HepG2 (cell line): ENCODE measurements around the gene RPS6KB2. TPM values are rescaled to one million over a fixed set of nuclear protein-coding genes. Genes with fewer than 3 reads are reported as not detected.
A peak's percentile ranks its signal among the peaks of the same experiment; 100 is the strongest.

ENCODE experiments used
- ISX ChIP-seq: sonication (generic); formaldehyde crosslinking; conservative IDR thresholded peaks from 2 replicates; pipeline ENCODE4 v1.5.0; 2020; ENCODE audit warnings: missing genetic modification reagents
- KLF16 ChIP-seq, 2 experiments: sonication (generic) in 1 of 2; formaldehyde crosslinking in 1 of 2; IDR thresholded peaks; 2 replicates each; pipeline versions ENCODE4 v1.6.1 to v1.8.0; 2016 to 2023; ENCODE audit warnings: missing genetic modification reagents in 2 of 2, missing compliant biosample characterization in 1 of 2
- PHF20 ChIP-seq: sonication (generic); formaldehyde crosslinking; IDR thresholded peaks from 2 replicates; pipeline ENCODE4 v1.5.0; 2020; ENCODE audit warnings: mild to moderate bottlenecking, missing genetic modification reagents
- PHF5A ChIP-seq: IDR thresholded peaks from one replicate; pipeline ENCODE4 v1.6.1; 2018; ENCODE audit warnings: low read depth, missing genetic modification reagents; ENCODE audit not compliant: unreplicated experiment
- PLRG1 ChIP-seq: fragments of 450-650 bp; conservative IDR thresholded peaks from 2 replicates; pipeline ENCODE4 v1.6.1; 2016
- RBFOX2 ChIP-seq: fragments of 200-400 bp; formaldehyde crosslinking; IDR thresholded peaks from 2 replicates; pipeline ENCODE4 v1.6.1; 2017; ENCODE audit warnings: low read depth, mild to moderate bottlenecking, low read length
- THAP11 ChIP-seq: IDR thresholded peaks from 2 replicates; pipeline ENCODE4 v1.6.1; 2016; ENCODE audit warnings: missing biosample characterization, missing genetic modification reagents
- ZMYM2 ChIP-seq: sonication (generic); formaldehyde crosslinking; IDR thresholded peaks from 2 replicates; pipeline ENCODE4 v1.8.0; 2022; ENCODE audit warnings: mild to moderate bottlenecking, missing genetic modification reagents
- ZNF207 ChIP-seq: fragments of 450-650 bp; IDR thresholded peaks from 2 replicates; pipeline ENCODE4 v1.6.1; 2016; ENCODE audit warnings: antibody characterized with exemption, borderline replicate concordance
- ZSCAN25 ChIP-seq: sonication (generic); formaldehyde crosslinking; IDR thresholded peaks from 2 replicates; pipeline ENCODE4 v1.8.0; 2022; ENCODE audit warnings: mild to moderate bottlenecking, missing genetic modification reagents
- polyA plus RNA-seq, 8 experiments: library from polyadenylated mRNA; depleted of rRNA in 3 of 8; stranded (reverse) in 7 of 8; unstranded in 1 of 8; fragments of >200 nt; fragmentation: Illumina TruSeq in 4 of 8; extraction: Trizol in 4 of 8; gene quantifications; 2 replicates each; pipeline versions ENCODE4 v1.2.1 to v1.2.3, GENCODE V29; 2011 to 2016; ENCODE audit warnings: low read depth in 4 of 8, missing spikeins in 1 of 8, mixed read lengths in 1 of 8; ENCODE audit not compliant: insufficient read depth in 1 of 8
- total RNA-seq, 5 experiments: library from RNA; depleted of rRNA; stranded (reverse); fragments of >200 nt; fragmentation: Illumina TruSeq; extraction: Trizol; gene quantifications; 2 replicates each; pipeline ENCODE4 v1.2.3, GENCODE V29; 2016; ENCODE audit warnings: low read depth in 1 of 5
- TF ChIP-seq, protein P1 (sequence below): sonication (generic); formaldehyde crosslinking; IDR thresholded peaks from 2 replicates; pipeline ENCODE4 v1.5.0; 2020; ENCODE audit warnings: missing genetic modification reagents
- TF ChIP-seq, protein P2 (sequence below): sonication (generic); formaldehyde crosslinking; IDR thresholded peaks from 2 replicates; pipeline ENCODE4 v1.4.0; 2020; ENCODE audit warnings: low read depth, missing genetic modification reagents
- TF ChIP-seq, protein P3 (sequence below): sonication (generic); formaldehyde crosslinking; IDR thresholded peaks from 2 replicates; pipeline ENCODE4 v1.4.0; 2020; ENCODE audit warnings: missing genetic modification reagents
- TF ChIP-seq, protein P4 (sequence below): sonication (generic); formaldehyde crosslinking; IDR thresholded peaks from 2 replicates; pipeline ENCODE4 v1.5.1; 2020; ENCODE audit warnings: mild to moderate bottlenecking, missing genetic modification reagents, borderline replicate concordance

The RPS6KB2 gene
- total and polyA plus RNA-seq, 2 of the 13 experiments (the other 11 are each of a cell fraction or from before 2014, with no cell fraction given) = 52.9 to 54.8 TPM

DNA sequence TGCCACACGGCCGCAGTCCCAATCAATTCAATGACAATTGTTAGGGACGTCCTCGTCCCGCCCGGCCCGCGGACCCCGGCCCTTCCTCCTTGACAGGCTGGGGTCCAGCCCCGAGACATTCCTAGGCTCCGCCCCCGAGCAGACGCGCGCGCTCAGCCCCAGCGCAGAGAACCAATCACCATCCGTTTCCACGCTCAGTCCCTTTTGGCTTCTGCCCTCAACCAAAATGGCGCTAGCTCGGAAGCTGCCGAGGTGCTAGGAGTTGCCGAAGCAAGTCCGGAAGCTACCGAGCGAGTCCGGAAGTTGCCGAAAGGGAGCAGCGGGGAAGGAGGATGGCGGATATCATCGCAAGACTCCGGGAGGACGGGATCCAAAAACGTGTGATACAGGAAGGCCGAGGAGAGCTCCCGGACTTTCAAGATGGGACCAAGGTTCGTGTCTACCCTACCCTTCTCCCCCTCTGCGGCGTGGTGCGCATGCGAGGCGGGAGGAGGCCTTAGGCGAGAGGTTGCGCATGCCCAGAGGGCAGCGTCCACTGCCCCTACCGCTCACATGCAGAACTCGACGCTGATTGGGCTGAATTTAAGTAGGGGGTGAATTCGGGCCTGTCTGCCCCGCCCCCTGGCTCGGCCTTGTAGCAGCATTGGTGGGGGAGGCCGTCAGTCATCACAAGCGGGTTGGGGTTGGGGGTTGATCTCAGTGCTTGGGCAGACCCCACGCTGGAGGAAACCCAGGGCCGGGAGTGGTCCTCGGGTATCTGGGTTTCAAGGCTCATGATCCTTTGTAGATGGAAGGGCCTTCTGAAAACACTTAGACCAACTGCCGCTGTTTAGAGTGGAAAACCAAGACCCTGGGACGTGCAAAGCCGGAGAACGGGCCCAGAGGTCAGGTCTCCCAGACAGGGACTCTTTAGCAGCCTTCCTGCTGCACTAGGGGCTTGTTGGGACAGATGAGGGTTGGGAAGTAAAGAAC, 54.8 kb downstream of the RPS6KB2 start, which contains the start of gene AIP (continued):
- TF ChIP-seq, protein P1, sequence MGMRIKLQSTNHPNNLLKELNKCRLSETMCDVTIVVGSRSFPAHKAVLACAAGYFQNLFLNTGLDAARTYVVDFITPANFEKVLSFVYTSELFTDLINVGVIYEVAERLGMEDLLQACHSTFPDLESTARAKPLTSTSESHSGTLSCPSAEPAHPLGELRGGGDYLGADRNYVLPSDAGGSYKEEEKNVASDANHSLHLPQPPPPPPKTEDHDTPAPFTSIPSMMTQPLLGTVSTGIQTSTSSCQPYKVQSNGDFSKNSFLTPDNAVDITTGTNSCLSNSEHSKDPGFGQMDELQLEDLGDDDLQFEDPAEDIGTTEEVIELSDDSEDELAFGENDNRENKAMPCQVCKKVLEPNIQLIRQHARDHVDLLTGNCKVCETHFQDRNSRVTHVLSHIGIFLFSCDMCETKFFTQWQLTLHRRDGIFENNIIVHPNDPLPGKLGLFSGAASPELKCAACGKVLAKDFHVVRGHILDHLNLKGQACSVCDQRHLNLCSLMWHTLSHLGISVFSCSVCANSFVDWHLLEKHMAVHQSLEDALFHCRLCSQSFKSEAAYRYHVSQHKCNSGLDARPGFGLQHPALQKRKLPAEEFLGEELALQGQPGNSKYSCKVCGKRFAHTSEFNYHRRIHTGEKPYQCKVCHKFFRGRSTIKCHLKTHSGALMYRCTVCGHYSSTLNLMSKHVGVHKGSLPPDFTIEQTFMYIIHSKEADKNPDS (CRISPR knock-in tag) = no peak
- TF ChIP-seq, protein P2, sequence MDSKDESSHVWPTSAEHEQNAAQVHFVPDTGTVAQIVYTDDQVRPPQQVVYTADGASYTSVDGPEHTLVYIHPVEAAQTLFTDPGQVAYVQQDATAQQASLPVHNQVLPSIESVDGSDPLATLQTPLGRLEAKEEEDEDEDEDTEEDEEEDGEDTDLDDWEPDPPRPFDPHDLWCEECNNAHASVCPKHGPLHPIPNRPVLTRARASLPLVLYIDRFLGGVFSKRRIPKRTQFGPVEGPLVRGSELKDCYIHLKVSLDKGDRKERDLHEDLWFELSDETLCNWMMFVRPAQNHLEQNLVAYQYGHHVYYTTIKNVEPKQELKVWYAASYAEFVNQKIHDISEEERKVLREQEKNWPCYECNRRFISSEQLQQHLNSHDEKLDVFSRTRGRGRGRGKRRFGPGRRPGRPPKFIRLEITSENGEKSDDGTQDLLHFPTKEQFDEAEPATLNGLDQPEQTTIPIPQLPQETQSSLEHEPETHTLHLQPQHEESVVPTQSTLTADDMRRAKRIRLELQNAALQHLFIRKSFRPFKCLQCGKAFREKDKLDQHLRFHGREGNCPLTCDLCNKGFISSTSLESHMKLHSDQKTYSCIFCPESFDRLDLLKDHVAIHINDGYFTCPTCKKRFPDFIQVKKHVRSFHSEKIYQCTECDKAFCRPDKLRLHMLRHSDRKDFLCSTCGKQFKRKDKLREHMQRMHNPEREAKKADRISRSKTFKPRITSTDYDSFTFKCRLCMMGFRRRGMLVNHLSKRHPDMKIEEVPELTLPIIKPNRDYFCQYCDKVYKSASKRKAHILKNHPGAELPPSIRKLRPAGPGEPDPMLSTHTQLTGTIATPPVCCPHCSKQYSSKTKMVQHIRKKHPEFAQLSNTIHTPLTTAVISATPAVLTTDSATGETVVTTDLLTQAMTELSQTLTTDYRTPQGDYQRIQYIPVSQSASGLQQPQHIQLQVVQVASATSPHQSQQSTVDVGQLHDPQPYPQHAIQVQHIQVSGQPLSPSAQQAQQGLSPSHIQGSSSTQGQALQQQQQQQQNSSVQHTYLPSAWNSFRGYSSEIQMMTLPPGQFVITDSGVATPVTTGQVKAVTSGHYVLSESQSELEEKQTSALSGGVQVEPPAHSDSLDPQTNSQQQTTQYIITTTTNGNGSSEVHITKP (CRISPR knock-in tag) = no peak
- TF ChIP-seq PHF20 (peak; percentile 73), ZNF207 (no peak), KLF16 (CRISPR knock-in tag; IDR thresholded peaks at IDR 0.05) (peak; percentile 75 to 95; a peak in 3 of 4 replicates), THAP11 (CRISPR knock-in tag) (peak; percentile 90), PLRG1 (no peak), PHF5A (CRISPR knock-in tag) (peak; percentile 78), ZMYM2 (CRISPR knock-in tag) (peak; percentile 95), RBFOX2 (peak; percentile 70), ZSCAN25 (CRISPR knock-in tag) (peak; percentile 86), ISX (CRISPR knock-in tag) (peak; percentile 74; the same call in 1 of the 2 replicates)
- TF ChIP-seq, protein P3, sequence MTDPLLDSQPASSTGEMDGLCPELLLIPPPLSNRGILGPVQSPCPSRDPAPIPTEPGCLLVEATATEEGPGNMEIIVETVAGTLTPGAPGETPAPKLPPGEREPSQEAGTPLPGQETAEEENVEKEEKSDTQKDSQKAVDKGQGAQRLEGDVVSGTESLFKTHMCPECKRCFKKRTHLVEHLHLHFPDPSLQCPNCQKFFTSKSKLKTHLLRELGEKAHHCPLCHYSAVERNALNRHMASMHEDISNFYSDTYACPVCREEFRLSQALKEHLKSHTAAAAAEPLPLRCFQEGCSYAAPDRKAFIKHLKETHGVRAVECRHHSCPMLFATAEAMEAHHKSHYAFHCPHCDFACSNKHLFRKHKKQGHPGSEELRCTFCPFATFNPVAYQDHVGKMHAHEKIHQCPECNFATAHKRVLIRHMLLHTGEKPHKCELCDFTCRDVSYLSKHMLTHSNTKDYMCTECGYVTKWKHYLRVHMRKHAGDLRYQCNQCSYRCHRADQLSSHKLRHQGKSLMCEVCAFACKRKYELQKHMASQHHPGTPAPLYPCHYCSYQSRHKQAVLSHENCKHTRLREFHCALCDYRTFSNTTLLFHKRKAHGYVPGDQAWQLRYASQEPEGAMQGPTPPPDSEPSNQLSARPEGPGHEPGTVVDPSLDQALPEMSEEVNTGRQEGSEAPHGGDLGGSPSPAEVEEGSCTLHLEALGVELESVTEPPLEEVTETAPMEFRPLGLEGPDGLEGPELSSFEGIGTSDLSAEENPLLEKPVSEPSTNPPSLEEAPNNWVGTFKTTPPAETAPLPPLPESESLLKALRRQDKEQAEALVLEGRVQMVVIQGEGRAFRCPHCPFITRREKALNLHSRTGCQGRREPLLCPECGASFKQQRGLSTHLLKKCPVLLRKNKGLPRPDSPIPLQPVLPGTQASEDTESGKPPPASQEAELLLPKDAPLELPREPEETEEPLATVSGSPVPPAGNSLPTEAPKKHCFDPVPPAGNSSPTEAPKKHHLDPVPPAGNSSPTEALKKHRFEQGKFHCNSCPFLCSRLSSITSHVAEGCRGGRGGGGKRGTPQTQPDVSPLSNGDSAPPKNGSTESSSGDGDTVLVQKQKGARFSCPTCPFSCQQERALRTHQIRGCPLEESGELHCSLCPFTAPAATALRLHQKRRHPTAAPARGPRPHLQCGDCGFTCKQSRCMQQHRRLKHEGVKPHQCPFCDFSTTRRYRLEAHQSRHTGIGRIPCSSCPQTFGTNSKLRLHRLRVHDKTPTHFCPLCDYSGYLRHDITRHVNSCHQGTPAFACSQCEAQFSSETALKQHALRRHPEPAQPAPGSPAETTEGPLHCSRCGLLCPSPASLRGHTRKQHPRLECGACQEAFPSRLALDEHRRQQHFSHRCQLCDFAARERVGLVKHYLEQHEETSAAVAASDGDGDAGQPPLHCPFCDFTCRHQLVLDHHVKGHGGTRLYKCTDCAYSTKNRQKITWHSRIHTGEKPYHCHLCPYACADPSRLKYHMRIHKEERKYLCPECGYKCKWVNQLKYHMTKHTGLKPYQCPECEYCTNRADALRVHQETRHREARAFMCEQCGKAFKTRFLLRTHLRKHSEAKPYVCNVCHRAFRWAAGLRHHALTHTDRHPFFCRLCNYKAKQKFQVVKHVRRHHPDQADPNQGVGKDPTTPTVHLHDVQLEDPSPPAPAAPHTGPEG (CRISPR knock-in tag) = peak; percentile 90
- TF ChIP-seq, protein P4, sequence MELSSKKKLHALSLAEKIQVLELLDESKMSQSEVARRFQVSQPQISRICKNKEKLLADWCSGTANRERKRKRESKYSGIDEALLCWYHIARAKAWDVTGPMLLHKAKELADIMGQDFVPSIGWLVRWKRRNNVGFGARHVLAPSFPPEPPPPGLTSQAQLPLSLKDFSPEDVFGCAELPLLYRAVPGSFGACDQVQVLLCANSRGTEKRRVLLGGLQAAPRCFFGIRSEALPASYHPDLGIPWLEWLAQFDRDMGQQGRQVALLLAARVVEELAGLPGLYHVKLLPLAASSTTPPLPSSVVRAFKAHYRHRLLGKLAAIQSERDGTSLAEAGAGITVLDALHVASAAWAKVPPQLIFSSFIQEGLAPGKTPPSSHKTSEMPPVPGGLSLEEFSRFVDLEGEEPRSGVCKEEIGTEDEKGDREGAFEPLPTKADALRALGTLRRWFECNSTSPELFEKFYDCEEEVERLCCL = peak; percentile 92; the same call in 1 of the 2 replicates
